HCT116 (cell line): ENCODE results near the gene ELANE. TPM values are rescaled to one million over a fixed set of nuclear protein-coding genes. Genes with fewer than 3 reads are reported as not detected.
A peak's percentile ranks its signal among the peaks of the same experiment; 100 is the strongest.

Experiments
- ATAC-seq: fragments of 200-7000 bp; cut with Tn5 transposase; 2 replicates; pipeline ENCODE4 v1.9.1; 2020; ENCODE audit warnings: mild to moderate bottlenecking, moderate library complexity
- BruUV-seq: library from RNA; stranded (reverse); fragments of 400-500 nt; replicated peaks from 2 replicates; lab custom pipeline; 2021; lab: Mats Ljungman, UMichigan
- CTCF ChIA-PET: fragments of 300-600 bp; sonication (Branson Sonifier 250); formaldehyde crosslinking; loops from one replicate; lab custom pipeline; 2021; ENCODE audit warnings: antibody characterized with exemption; lab: Charles Lee
- POLR2A ChIA-PET: fragments of 300-600, 350-600 bp; sonication (Branson Sonifier 250); formaldehyde crosslinking; loops from one replicate; lab custom pipeline; 2021; ENCODE audit warnings: antibody characterized with exemption; lab: Charles Lee
- RAD21 ChIA-PET, 2 experiments: fragments of 300-600 bp; sonication (Branson Sonifier 250); formaldehyde crosslinking; loops; one replicate each; lab custom pipeline; 2023; ENCODE audit warnings: low total read pairs in 2 of 2; ENCODE audit not compliant: uncharacterized antibody in 2 of 2, unreplicated experiment in 2 of 2, low non-redundant PET in 1 of 2; lab: Charles Lee
- DNase-seq: peaks from one replicate; pipeline ENCODE4 v3.0.0-alpha.2; 2010; ENCODE audit warnings: low read depth, low spot score
- H2AFZ ChIP-seq: fragments of 200-600 bp; shearing (Covaris generic), sonication (generic); 2 replicates; pipeline ENCODE4 v1.6.1; 2017; ENCODE audit warnings: low read depth, mixed run types, mixed read lengths, antibody characterized with exemption, low read length; ENCODE audit not compliant: poor library complexity, severe bottlenecking
- H3K27ac ChIP-seq: 2 replicates; pipeline ENCODE4 v1.5.1; 2012; ENCODE audit warnings: low read depth, low read length
- H3K27me3 ChIP-seq: fragments of 200-600 bp; sonication (generic); 2 replicates; pipeline ENCODE4 v1.6.1; 2016; ENCODE audit warnings: mixed run types, low read length, mixed read lengths; ENCODE audit not compliant: insufficient read depth
- H3K36me3 ChIP-seq, 2 experiments: fragments of 200-500 bp in 1 of 2; fragments of 200-600 bp in 1 of 2; sonication (Bioruptor generic) in 1 of 2; sonication (generic) in 1 of 2; 2 replicates each; pipeline versions ENCODE4 v1.5.1 to v1.6.1; 2014 to 2016; ENCODE audit warnings: low read length in 2 of 2, inconsistent platforms in 1 of 2, mixed read lengths in 1 of 2, mixed run types in 1 of 2; ENCODE audit not compliant: insufficient read depth in 2 of 2, control insufficient read depth in 1 of 2
- H3K4me1 ChIP-seq, 2 experiments: fragments of 200-600 bp in 1 of 2; sonication (generic) in 1 of 2; 2 replicates each; pipeline versions ENCODE4 v1.5.1 to v1.6.1; 2012 to 2017; ENCODE audit warnings: low read length in 2 of 2, inconsistent platforms in 1 of 2, mild to moderate bottlenecking in 1 of 2, mixed read lengths in 1 of 2, mixed run types in 1 of 2, moderate library complexity in 1 of 2; ENCODE audit not compliant: insufficient read depth in 2 of 2, control insufficient read depth in 1 of 2
- H3K4me2 ChIP-seq: fragments of 200-600 bp; sonication (generic); 2 replicates; pipeline ENCODE4 v1.6.1; 2017; ENCODE audit warnings: mixed run types, low read length, mixed read lengths
- H3K4me3 ChIP-seq, 2 experiments: fragments of 200-600 bp in 1 of 2; sonication (generic) in 1 of 2; replicated peaks in 1 of 2; 2 replicates each; pipeline ENCODE4 v1.5.1; 2011 to 2016; ENCODE audit warnings: low read length in 2 of 2, control low read depth in 1 of 2, low read depth in 1 of 2, mild to moderate bottlenecking in 1 of 2, mixed read lengths in 1 of 2, mixed run types in 1 of 2
- H3K79me2 ChIP-seq: fragments of 200-600 bp; sonication (generic); 2 replicates; pipeline ENCODE4 v1.6.1; 2017; ENCODE audit warnings: mild to moderate bottlenecking, mixed run types, low read length, moderate library complexity, mixed read lengths; ENCODE audit not compliant: insufficient read depth
- H3K9ac ChIP-seq: fragments of 200-600 bp; sonication (generic); 2 replicates; pipeline ENCODE4 v1.6.1; 2016; ENCODE audit warnings: low read length, mixed read lengths
- H3K9me2 ChIP-seq: fragments of 200-600 bp; sonication (generic), shearing (Covaris generic); 2 replicates; pipeline ENCODE4 v1.6.1; 2017; ENCODE audit warnings: mixed run types, mild to moderate bottlenecking, moderate library complexity; ENCODE audit not compliant: insufficient read depth
- H3K9me3 ChIP-seq, 2 experiments: fragments of 200-500 bp in 1 of 2; fragments of 200-600 bp in 1 of 2; sonication (Bioruptor generic) in 1 of 2; sonication (generic) in 1 of 2; 2 replicates each; pipeline ENCODE4 v1.6.1; 2014 to 2017; ENCODE audit warnings: low read length in 2 of 2, mixed read lengths in 2 of 2, inconsistent platforms in 1 of 2, low read depth in 1 of 2, mild to moderate bottlenecking in 1 of 2, mixed run types in 1 of 2, moderate library complexity in 1 of 2; ENCODE audit not compliant: control insufficient read depth in 1 of 2, insufficient read depth in 1 of 2
- H4K20me1 ChIP-seq: fragments of 200-600 bp; sonication (generic), shearing (Covaris generic); 2 replicates; pipeline ENCODE4 v1.6.1; 2017; ENCODE audit warnings: mixed run types, mild to moderate bottlenecking, moderate library complexity; ENCODE audit not compliant: insufficient read depth
- CBX3 ChIP-seq: IDR thresholded peaks from 2 replicates; pipeline ENCODE4 v1.6.1; 2012; ENCODE audit warnings: low read depth
- ELF1 ChIP-seq: IDR thresholded peaks from 2 replicates; pipeline ENCODE4 v1.6.1; 2012; ENCODE audit warnings: low read depth, borderline replicate concordance
- EZH2 ChIP-seq: fragments of 200-600 bp; sonication (generic); IDR thresholded peaks from 2 replicates; pipeline ENCODE4 v1.6.1; 2017; ENCODE audit warnings: antibody characterized with exemption, mixed run types
- FOSL1 ChIP-seq: IDR thresholded peaks from 2 replicates; pipeline ENCODE4 v1.6.1; 2012; ENCODE audit warnings: low read depth
- JUND ChIP-seq: IDR thresholded peaks from 2 replicates; pipeline ENCODE4 v1.6.1; 2012
- MAX ChIP-seq: IDR thresholded peaks from 2 replicates; pipeline ENCODE4 v1.6.1; 2012
- POLR2AphosphoS5 ChIP-seq: IDR thresholded peaks from 2 replicates; pipeline ENCODE4 v1.6.1; 2011; ENCODE audit warnings: mild to moderate bottlenecking, low read depth, low read length, moderate library complexity
- SIN3A ChIP-seq: IDR thresholded peaks from 2 replicates; pipeline ENCODE4 v1.6.1; 2012; ENCODE audit warnings: low read depth
- SP1 ChIP-seq: IDR thresholded peaks from 2 replicates; pipeline ENCODE4 v1.6.1; 2012; ENCODE audit warnings: low read depth
- TCF7L2 ChIP-seq: IDR thresholded peaks from 2 replicates; pipeline ENCODE4 v1.7.0; 2011; ENCODE audit warnings: borderline replicate concordance, inconsistent platforms; ENCODE audit not compliant: insufficient read depth, insufficient read length; ENCODE audit errors: extremely low read depth
- YY1 ChIP-seq: IDR thresholded peaks from 2 replicates; pipeline ENCODE4 v1.6.1; 2011; ENCODE audit warnings: low read length, low read depth, moderate library complexity, mild to moderate bottlenecking; ENCODE audit not compliant: insufficient replicate concordance; ENCODE audit errors: extremely low read depth
- ZFX ChIP-seq: fragments of 450-650 bp; IDR thresholded peaks from 2 replicates; pipeline ENCODE4 v1.6.1; 2017
- ZNF274 ChIP-seq: fragments of 200-500 bp; sonication (Bioruptor generic); IDR thresholded peaks from 2 replicates; pipeline ENCODE4 v1.6.1; 2014; ENCODE audit warnings: mild to moderate bottlenecking, low read depth, low read length, inconsistent platforms
- intact Hi-C: fragments of 100-400 bp; cut with micrococcal nuclease; formaldehyde crosslinking; loops from 2 replicates; pipeline ENCODE4 v1.10.0; 2022
- total RNA-seq: library from RNA; stranded (reverse); gene quantifications from one replicate; pipeline ENCODE4 v1.2.1, GENCODE V29; 2021; ENCODE audit not compliant: unreplicated experiment
- TF ChIP-seq, protein P1 (sequence below): IDR thresholded peaks from 2 replicates; pipeline ENCODE4 v1.6.1; 2012; ENCODE audit warnings: low read depth
- TF ChIP-seq, protein P2 (sequence below), 3 experiments: fragments of 200-600 bp in 1 of 3; sonication (generic) in 1 of 3; IDR thresholded peaks in 2 of 3; conservative IDR thresholded peaks in 1 of 3; 2 replicates each; pipeline ENCODE4 v1.5.1; 2012 to 2017; ENCODE audit warnings: low read depth in 2 of 3, low read length in 2 of 3, antibody characterized with exemption in 1 of 3, borderline replicate concordance in 1 of 3, control low read depth in 1 of 3, mild to moderate bottlenecking in 1 of 3, mixed read lengths in 1 of 3, mixed run types in 1 of 3, moderate library complexity in 1 of 3; ENCODE audit not compliant: insufficient read depth in 1 of 3

Gene ELANE
- total RNA-seq, 1 experiment from 2014 or later, result not detected

DNA sequence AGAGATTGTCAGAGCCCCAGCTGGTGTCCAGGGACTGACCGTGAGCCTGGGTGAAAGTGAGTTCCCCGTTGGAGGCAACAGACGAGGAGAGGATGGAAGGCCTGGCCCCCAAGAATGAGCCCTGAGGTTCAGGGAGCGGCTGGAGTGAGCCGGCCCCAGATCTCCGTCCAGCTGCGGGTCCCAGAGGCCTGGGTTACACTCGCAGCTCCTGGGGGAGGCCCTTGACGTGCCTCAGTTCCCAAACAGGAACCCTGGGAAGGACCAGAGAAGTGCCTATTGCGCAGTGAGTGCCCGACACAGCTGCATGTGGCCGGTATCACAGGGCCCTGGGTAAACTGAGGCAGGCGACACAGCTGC, 1.1 kb upstream of the ELANE start:
- ATAC-seq, result peak; percentile 26
- BruUV-seq, result no TSS peak
- no peak overlapping the region for H2AFZ ChIP-seq
- no peaks in the 10 kb centered on the region for H3K79me2 ChIP-seq
- no peak overlapping the region for H3K4me3 ChIP-seq
- H3K9me2 ChIP-seq, result no peaks in the 10 kb centered on the region
- ChIA-PET RAD21 (no interaction called here), CTCF (no interaction called here), POLR2A (interaction anchor here (1.1 kb wide), 1 partner anchor 9 kb away, joined by 4 read pairs; the partner anchor contains the start of gene CFD)
- no peak overlapping the region for H3K9ac ChIP-seq
- peak overlapping the region; percentile 51; the same call in 1 of the 2 replicates for H3K4me2 ChIP-seq
- TF ChIP-seq ZFX, result 0 out of 2 replicates have a peak, but pooled peaks have one; percentile 10
- no peak for TF ChIP-seq SIN3A
- H3K27ac ChIP-seq, result peak overlapping the region; percentile 8; the same call in 1 of the 2 replicates
- H3K4me1 ChIP-seq, result peaks cover 5 to 10% of the 10 kb centered on the region in 2 experiments; a peak in 3 of 4 replicates
- H3K27me3 ChIP-seq, result no peaks in the 10 kb centered on the region
- no peak for DNase-seq
- intact Hi-C loops, result no loop called here
- H3K9me3 ChIP-seq, result no peaks in the 10 kb centered on the region
- H4K20me1 ChIP-seq, result no peaks in the 10 kb centered on the region
- H3K36me3 ChIP-seq, result no peaks in the 10 kb centered on the region

- POLR2A ChIA-PET, result no interaction called here
- Histone ChIP-seq H3K9me2 (no peaks in the 10 kb centered on the region), H3K4me1 (peaks cover 5 to 10% of the 10 kb centered on the region in 2 experiments; a peak in 3 of 4 replicates), H3K9ac (no peak overlapping the region), H4K20me1 (no peaks in the 10 kb centered on the region), H3K36me3 (no peaks in the 10 kb centered on the region), H3K79me2 (no peaks in the 10 kb centered on the region), H3K27me3 (no peaks in the 10 kb centered on the region), H3K27ac (no peak overlapping the region), H3K4me3 (no peak overlapping the region), H3K9me3 (no peaks in the 10 kb centered on the region), H3K4me2 (no peak overlapping the region), H2AFZ (no peak overlapping the region)
- ATAC-seq (no peak), DNase-seq (no peak)
- CTCF ChIA-PET, result no interaction called here
- RAD21 ChIA-PET, result no interaction called here
- intact Hi-C loops, result no loop called here
- BruUV-seq, result no TSS peak
- TF ChIP-seq JUND (no peak), FOSL1 (no peak), MAX (no peak), CBX3 (no peak), ELF1 (no peak), YY1 (no peak), EZH2 (no peak), ZFX (no peak), ZNF274 (no peak), TCF7L2 (no peak), SP1 (no peak), POLR2AphosphoS5 (no peak)
- TF ChIP-seq, protein P1, sequence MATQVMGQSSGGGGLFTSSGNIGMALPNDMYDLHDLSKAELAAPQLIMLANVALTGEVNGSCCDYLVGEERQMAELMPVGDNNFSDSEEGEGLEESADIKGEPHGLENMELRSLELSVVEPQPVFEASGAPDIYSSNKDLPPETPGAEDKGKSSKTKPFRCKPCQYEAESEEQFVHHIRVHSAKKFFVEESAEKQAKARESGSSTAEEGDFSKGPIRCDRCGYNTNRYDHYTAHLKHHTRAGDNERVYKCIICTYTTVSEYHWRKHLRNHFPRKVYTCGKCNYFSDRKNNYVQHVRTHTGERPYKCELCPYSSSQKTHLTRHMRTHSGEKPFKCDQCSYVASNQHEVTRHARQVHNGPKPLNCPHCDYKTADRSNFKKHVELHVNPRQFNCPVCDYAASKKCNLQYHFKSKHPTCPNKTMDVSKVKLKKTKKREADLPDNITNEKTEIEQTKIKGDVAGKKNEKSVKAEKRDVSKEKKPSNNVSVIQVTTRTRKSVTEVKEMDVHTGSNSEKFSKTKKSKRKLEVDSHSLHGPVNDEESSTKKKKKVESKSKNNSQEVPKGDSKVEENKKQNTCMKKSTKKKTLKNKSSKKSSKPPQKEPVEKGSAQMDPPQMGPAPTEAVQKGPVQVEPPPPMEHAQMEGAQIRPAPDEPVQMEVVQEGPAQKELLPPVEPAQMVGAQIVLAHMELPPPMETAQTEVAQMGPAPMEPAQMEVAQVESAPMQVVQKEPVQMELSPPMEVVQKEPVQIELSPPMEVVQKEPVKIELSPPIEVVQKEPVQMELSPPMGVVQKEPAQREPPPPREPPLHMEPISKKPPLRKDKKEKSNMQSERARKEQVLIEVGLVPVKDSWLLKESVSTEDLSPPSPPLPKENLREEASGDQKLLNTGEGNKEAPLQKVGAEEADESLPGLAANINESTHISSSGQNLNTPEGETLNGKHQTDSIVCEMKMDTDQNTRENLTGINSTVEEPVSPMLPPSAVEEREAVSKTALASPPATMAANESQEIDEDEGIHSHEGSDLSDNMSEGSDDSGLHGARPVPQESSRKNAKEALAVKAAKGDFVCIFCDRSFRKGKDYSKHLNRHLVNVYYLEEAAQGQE, result no peak
- TF ChIP-seq, protein P2, sequence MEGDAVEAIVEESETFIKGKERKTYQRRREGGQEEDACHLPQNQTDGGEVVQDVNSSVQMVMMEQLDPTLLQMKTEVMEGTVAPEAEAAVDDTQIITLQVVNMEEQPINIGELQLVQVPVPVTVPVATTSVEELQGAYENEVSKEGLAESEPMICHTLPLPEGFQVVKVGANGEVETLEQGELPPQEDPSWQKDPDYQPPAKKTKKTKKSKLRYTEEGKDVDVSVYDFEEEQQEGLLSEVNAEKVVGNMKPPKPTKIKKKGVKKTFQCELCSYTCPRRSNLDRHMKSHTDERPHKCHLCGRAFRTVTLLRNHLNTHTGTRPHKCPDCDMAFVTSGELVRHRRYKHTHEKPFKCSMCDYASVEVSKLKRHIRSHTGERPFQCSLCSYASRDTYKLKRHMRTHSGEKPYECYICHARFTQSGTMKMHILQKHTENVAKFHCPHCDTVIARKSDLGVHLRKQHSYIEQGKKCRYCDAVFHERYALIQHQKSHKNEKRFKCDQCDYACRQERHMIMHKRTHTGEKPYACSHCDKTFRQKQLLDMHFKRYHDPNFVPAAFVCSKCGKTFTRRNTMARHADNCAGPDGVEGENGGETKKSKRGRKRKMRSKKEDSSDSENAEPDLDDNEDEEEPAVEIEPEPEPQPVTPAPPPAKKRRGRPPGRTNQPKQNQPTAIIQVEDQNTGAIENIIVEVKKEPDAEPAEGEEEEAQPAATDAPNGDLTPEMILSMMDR (IDR thresholded peaks at IDR 0.05 in 2 of 3, conservative IDR thresholded peaks at IDR 0.05 in 1 of 3; ENCODE audit: borderline replicate concordance in 1 of 3, insufficient read depth in 1 of 3, low read depth in 2 of 3, low read length in 2 of 3), result no peak
Measured at GRCh38 chr19:853014-853585, 997 bp downstream of the ELANE start.
